Parathyroid adenoma (tissue), 2 donors: ENCODE results near the gene ZNF677.
"Not testable (repeated sequence)": the region's sequence is repeated elsewhere in the genome, so short reads cannot be mapped to it uniquely, and the experiment has no call there.

Experiments used
- H2AFZ ChIP-seq: fragments of 300-600 bp; sonication (generic); one replicate; pipeline ENCODE4 v1.7.0; 2017; ENCODE audit warnings: antibody characterized with exemption, mild to moderate bottlenecking
- H3K27ac ChIP-seq: fragments of 300-600 bp; sonication (generic); one replicate; pipeline ENCODE4 v1.7.0; 2017
- H3K27me3 ChIP-seq: fragments of 300-600 bp; sonication (generic); one replicate; pipeline ENCODE4 v1.7.0; 2017; ENCODE audit warnings: low read length; ENCODE audit not compliant: control insufficient read depth, insufficient read depth
- H3K36me3 ChIP-seq: fragments of 300-600 bp; sonication (generic); one replicate; pipeline ENCODE4 v1.7.0; 2017; ENCODE audit warnings: low read length; ENCODE audit not compliant: control insufficient read depth, insufficient read depth
- H3K4me1 ChIP-seq: fragments of 300-600 bp; sonication (generic); one replicate; pipeline ENCODE4 v1.7.0; 2017; ENCODE audit warnings: control low read depth
- H3K4me2 ChIP-seq: fragments of 300-600 bp; sonication (generic); one replicate; pipeline ENCODE4 v1.7.0; 2017; ENCODE audit warnings: low read length
- H3K4me3 ChIP-seq: fragments of 300-600 bp; sonication (generic); one replicate; pipeline ENCODE4 v1.7.0; 2017; ENCODE audit warnings: low read depth, low read length
- H3K79me2 ChIP-seq: fragments of 300-600 bp; sonication (generic); one replicate; pipeline ENCODE4 v1.7.0; 2017; ENCODE audit warnings: control low read depth
- H3K9ac ChIP-seq: fragments of 300-600 bp; sonication (generic); one replicate; pipeline ENCODE4 v1.7.0; 2017; ENCODE audit warnings: mild to moderate bottlenecking
- H3K9me3 ChIP-seq: fragments of 300-600 bp; sonication (generic); one replicate; pipeline ENCODE4 v1.7.0; 2017; ENCODE audit warnings: low read length; ENCODE audit not compliant: control insufficient read depth
- CTCF ChIP-seq: fragments of 300-600 bp; sonication (generic); IDR thresholded peaks from one replicate; pipeline ENCODE4 v1.7.0; 2017; ENCODE audit warnings: antibody characterized with exemption, mild to moderate bottlenecking
- donor health status: primary hyperparathyroidism.

ZNF677 gene

GRCh38 chr19:53190253-53190652 lies 64.4 kb downstream of the ZNF677 start:
- Histone ChIP-seq H3K27ac (no peak overlapping the region), H3K4me3 (no peak overlapping the region), H3K79me2 (no peaks in the 10 kb centered on the region), H3K4me2 (no peak overlapping the region), H3K36me3 (no peaks in the 10 kb centered on the region), H3K27me3 (no peaks in the 10 kb centered on the region), H3K9me3 (no peaks in the 10 kb centered on the region), H3K9ac (no peak overlapping the region), H2AFZ (no peak overlapping the region), H3K4me1 (peaks cover 3% of the 10 kb centered on the region)
- TF ChIP-seq CTCF: no peak

- not testable (repeated sequence) for H3K4me3 ChIP-seq, H3K9ac ChIP-seq, H3K9me3 ChIP-seq, H3K4me1 ChIP-seq, H3K27ac ChIP-seq, H2AFZ ChIP-seq, H3K4me2 ChIP-seq, H3K79me2 ChIP-seq, H3K36me3 ChIP-seq, H3K27me3 ChIP-seq
Observed at GRCh38 chr19:53189691-53190198, 64.9 kb downstream of the ZNF677 start.
